ENCODE measurements around the gene TLCD4. TPM values are rescaled to one million over a fixed set of nuclear protein-coding genes. Genes with fewer than 3 reads are reported as not detected.
A peak's percentile ranks its signal among the peaks of the same experiment; 100 is the strongest.

Gene TLCD4
- total and polyA plus RNA-seq, 10 of the 15 experiments (the other 5 are each of a cell fraction or from before 2014, with no cell fraction given) = under 0.01 to 0.10 (median 0.04) TPM; not detected in 5

GRCh38 chr1:95072532-95073419 is 44.4 kb upstream of the TLCD4 start, which contains the start of gene ALG14 (continued):
- TF ChIP-seq, protein P1, sequence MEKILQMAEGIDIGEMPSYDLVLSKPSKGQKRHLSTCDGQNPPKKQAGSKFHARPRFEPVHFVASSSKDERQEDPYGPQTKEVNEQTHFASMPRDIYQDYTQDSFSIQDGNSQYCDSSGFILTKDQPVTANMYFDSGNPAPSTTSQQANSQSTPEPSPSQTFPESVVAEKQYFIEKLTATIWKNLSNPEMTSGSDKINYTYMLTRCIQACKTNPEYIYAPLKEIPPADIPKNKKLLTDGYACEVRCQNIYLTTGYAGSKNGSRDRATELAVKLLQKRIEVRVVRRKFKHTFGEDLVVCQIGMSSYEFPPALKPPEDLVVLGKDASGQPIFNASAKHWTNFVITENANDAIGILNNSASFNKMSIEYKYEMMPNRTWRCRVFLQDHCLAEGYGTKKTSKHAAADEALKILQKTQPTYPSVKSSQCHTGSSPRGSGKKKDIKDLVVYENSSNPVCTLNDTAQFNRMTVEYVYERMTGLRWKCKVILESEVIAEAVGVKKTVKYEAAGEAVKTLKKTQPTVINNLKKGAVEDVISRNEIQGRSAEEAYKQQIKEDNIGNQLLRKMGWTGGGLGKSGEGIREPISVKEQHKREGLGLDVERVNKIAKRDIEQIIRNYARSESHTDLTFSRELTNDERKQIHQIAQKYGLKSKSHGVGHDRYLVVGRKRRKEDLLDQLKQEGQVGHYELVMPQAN (conservative IDR thresholded peaks at IDR 0.05) = no peak
- TF ChIP-seq RELB (IDR thresholded peaks at IDR 0.05; ENCODE audit: low read depth) = peak; percentile 59
- TF ChIP-seq HDGF (IDR thresholded peaks at IDR 0.05) = 0 out of 2 replicates have a peak, but pooled peaks have one; percentile 3
- TF ChIP-seq, protein P2, sequence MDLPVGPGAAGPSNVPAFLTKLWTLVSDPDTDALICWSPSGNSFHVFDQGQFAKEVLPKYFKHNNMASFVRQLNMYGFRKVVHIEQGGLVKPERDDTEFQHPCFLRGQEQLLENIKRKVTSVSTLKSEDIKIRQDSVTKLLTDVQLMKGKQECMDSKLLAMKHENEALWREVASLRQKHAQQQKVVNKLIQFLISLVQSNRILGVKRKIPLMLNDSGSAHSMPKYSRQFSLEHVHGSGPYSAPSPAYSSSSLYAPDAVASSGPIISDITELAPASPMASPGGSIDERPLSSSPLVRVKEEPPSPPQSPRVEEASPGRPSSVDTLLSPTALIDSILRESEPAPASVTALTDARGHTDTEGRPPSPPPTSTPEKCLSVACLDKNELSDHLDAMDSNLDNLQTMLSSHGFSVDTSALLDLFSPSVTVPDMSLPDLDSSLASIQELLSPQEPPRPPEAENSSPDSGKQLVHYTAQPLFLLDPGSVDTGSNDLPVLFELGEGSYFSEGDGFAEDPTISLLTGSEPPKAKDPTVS (IDR thresholded peaks at IDR 0.05; ENCODE audit: low read depth, low read length) = no peak
- TF ChIP-seq, protein P3, sequence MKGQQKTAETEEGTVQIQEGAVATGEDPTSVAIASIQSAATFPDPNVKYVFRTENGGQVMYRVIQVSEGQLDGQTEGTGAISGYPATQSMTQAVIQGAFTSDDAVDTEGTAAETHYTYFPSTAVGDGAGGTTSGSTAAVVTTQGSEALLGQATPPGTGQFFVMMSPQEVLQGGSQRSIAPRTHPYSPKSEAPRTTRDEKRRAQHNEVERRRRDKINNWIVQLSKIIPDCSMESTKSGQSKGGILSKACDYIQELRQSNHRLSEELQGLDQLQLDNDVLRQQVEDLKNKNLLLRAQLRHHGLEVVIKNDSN (IDR thresholded peaks at IDR 0.05; ENCODE audit: borderline replicate concordance, extremely low read length, insufficient read depth, low read depth, low read length) = no peak
- no peak for TF ChIP-seq JUND (IDR thresholded peaks at IDR 0.05; ENCODE audit: low read depth, low read length)
- TF ChIP-seq MAX (IDR thresholded peaks at IDR 0.05; ENCODE audit: low read depth, low read length) = no peak
- TF ChIP-seq FOS (IDR thresholded peaks at IDR 0.05; ENCODE audit: borderline replicate concordance, extremely low read depth, insufficient read length) = no peak
- TF ChIP-seq EGR1 (IDR thresholded peaks at IDR 0.05; ENCODE audit: borderline replicate concordance in 1 of 2, low read depth in 2 of 2, low read length in 2 of 2) = peak in 1 of 2 experiments; percentile 37; a peak in 1 of 3 replicates
- TF ChIP-seq IKZF1 (conservative IDR thresholded peaks at IDR 0.05) = peak; percentile 99
- TF ChIP-seq POLR2A (IDR thresholded peaks at IDR 0.05; ENCODE audit: low read depth, low read length) = peak; percentile 71
- TF ChIP-seq ZNF274 (IDR thresholded peaks at IDR 0.05; ENCODE audit: insufficient read depth, insufficient read length) = no peak
- TF ChIP-seq SRF (IDR thresholded peaks at IDR 0.05; ENCODE audit: low read depth in 2 of 2, low read length in 2 of 2) = 0 out of 4 replicates have a peak, but pooled peaks of 1 of the 2 experiments have one; percentile 15
- TF ChIP-seq ZNF622 (IDR thresholded peaks at IDR 0.05) = no peak
- TF ChIP-seq CHD4 (IDR thresholded peaks at IDR 0.05) = no peak
- TF ChIP-seq ELK1 (IDR thresholded peaks at IDR 0.05; ENCODE audit: low read depth, low read length) = peak; percentile 64
- TF ChIP-seq NR2C2 (IDR thresholded peaks at IDR 0.05; ENCODE audit: borderline replicate concordance, control insufficient read depth, insufficient read length, low read depth) = peak; percentile 82
- no peak for TF ChIP-seq ESRRA (IDR thresholded peaks at IDR 0.05; ENCODE audit: low read length)
- no peak for TF ChIP-seq KLF5 (IDR thresholded peaks at IDR 0.05; ENCODE audit: partially characterized antibody)
- TF ChIP-seq, protein P4, sequence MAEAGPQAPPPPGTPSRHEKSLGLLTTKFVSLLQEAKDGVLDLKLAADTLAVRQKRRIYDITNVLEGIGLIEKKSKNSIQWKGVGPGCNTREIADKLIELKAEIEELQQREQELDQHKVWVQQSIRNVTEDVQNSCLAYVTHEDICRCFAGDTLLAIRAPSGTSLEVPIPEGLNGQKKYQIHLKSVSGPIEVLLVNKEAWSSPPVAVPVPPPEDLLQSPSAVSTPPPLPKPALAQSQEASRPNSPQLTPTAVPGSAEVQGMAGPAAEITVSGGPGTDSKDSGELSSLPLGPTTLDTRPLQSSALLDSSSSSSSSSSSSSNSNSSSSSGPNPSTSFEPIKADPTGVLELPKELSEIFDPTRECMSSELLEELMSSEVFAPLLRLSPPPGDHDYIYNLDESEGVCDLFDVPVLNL (IDR thresholded peaks at IDR 0.05; ENCODE audit: low read depth, low read length) = no peak

Data from GM12878 (cell line).